Umbilical cord (tissue), 2 donors: Measurements from ENCODE around the gene ECHS1. TPM values are rescaled to one million over a fixed set of nuclear protein-coding genes. Genes with fewer than 3 reads are reported as not detected.
"Not testable (repeated sequence)": the region's sequence is repeated elsewhere in the genome, so short reads cannot be mapped to it uniquely, and the experiment has no call there.

ENCODE experiments used
- DNase-seq: peaks from one replicate; pipeline ENCODE4 v3.0.0-alpha.2; 2015; ENCODE audit warnings: low spot score
- total RNA-seq: library from RNA; depleted of rRNA; stranded (reverse); fragments of >200 nt; gene quantifications from one replicate; pipeline ENCODE4 v1.2.3, GENCODE V29; 2014; ENCODE audit warnings: low replicate concordance; ENCODE audit not compliant: insufficient read depth

The ECHS1 gene
- total RNA-seq, 1 donor from 2014 or later, result 28.2 TPM

DNA sequence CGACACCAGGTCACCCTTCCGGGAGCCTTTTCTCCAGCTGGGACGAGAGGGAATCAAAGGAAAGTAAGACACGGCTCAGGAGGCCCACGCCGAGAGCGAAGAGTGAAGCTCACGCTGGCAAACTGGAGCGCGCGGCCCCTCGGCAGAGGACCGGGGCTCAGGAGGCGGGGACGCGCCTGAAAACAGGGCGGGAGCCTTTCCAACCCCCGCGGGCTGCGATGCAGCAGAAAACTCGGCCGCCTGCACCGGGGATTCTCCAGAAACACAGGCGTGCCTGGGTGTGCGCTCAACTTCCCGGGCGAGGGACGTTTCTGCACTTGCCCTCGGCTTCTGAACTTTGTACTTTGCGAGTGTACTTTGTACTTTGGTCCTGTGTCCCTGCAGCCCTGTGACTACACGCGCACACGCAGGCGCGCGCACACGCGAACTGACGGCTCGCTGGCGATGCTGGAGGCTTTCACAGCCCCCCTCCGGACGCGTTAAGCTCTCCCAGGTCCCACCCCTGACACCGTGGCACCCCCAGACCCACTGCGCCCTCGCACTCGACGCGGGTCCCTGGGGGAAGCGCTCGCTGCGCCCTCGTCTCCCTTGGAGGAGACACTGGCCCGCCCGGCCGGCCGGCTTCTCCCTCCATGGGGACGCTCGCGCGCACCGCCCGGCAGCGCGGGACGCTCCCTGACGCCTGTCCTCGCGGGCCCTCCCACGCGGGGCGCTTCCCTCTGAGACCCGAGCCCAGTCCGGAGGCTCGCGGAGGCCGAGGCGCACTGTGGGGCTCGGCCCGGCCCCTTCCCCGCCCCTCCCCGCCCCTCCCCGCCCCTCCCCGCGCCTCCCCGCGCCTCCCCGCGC is 5.3 kb upstream of the ECHS1 start:
- peak; percentile 77 for DNase-seq

DNA sequence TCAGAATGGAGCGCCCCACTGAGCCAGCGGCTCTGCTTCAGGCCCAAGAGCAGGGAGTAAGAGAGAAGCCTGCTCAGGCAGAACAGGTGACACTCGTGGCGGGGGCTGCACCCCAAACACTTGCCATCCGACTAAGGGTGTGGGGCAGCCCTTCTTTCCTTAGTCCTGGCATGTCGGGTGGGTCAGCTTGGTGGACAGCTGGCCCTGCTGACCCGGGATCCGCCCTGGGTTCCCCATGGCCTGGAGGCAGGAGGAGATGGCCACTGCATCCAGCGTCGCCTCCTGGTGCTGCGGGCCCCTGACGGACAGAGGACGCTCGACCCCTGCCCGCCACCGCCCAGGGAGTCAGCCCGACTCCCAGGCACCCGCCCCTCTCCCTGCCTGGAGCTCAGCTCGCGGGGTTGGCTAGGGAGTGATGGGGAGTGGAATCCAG is 4.7 kb upstream of the ECHS1 start:
- no peak for DNase-seq

GRCh38 chr10:133377025-133377817 is 4.1 kb upstream of the ECHS1 start:
- no peak for DNase-seq

DNA sequence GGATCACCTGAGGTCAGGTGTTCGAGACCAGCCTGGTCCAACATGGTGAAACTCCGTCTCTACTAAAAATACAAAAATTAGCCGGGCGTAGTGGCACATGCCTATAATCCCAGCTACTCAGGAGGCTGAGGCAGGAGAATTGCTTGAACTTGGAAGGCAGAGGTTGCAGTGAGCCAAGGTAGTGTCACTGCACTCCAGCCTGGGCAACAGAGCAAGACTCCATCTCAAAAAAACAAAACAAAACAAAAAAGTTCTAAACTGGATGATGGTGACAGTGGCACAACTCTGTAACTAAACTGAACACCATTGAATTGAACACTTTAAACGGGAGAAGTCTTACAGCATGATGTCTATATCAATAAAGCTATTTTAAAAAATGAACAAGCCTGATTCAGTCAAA is 3.0 kb upstream of the ECHS1 start:
- not testable (repeated sequence) for DNase-seq

DNA sequence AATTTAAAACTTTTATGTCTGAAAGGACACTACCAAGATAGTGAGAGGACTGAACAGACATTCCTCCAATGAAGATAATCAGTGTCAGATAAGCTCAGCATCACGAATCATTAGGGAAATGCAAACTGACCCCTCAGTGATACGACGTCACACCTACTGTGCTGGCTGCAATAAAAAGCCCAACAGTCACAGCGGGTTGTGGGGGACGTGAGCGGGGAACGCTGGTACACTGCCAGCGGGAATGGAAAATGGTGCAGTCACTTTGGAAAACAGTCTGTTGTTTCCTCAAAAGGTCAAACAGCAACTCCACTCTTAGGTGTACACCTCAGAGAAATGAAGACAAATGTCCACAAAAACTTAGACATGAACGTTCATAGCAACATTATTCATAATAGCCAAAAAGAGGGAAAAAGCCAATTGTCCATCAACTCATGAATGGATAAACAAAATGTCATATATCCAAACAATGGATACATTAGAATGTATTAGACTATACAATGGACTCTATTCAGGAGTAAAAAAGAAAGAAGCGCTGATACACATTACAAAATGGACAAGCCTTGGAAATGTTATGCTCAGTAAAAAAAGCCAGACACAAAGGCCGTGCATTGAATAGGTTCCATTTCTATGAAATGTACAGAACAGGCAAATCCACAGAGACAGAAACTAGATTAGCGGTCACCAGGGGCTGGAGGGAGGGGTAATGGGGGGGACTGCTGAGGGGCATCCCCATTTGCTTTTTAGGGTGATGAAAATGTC is 2.4 kb upstream of the ECHS1 start:
- DNase-seq, result no peak

DNA sequence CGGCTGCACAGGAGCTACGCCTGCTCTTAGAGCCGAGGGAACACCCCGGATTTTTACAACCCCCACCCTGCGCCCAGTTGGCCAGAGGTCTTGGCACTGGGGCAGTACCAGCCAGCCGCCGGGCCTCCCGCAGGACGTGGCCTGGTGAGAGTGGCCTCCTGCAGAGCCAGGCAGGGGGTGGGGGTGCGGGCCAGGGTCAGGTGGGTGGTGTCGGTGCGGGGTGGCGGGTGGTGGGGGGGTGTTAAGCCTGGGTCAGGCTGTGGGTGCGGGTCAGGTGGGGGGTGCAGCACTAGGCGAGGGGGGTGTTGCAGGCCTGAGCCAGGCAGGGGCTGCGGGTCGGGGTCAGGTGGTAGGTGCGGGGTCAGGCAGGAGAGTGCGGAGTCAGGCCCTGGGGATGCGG is 647 bp downstream of the ECHS1 start:
- DNase-seq, result no peak

DNA sequence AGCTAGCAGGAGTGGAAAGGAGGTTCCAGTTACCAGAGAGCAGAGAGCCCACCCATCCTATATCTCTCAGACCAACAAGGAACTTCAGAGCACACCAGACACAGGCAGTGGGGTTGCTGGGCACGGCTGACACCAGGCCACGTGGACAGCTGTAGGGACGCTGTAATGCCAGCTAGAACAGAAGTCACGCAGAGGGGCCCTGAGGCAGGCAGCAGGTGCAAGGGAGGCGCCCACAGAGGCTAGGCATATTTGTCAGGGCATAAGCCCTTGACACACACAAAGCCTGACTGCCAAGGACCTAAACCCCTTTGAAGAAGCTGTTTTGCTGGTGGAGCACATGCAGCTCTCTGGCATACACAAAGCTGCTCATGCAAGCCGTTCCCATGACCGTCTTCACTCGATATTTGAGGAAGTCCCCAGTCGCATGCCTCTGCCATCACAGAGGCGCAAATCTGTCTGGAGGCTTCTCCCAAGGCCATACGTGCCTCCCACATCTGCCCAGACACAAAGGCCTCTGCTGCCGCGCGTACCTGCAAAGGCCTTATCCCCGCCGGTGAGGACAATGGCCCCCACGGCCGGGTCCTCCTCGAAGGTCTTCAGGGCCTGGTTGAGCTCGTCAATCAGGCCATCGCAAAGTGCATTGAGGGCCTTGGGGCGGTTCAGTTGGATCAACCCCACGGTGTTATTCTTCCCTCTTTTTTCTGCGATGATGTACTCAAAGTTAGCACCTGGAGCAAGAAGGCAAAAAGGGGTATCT is 2.9 kb downstream of the ECHS1 start:
- DNase-seq, result no peak

GRCh38 chr10:133368153-133368552 is 5.0 kb downstream of the ECHS1 start:
- no peak for DNase-seq

DNA sequence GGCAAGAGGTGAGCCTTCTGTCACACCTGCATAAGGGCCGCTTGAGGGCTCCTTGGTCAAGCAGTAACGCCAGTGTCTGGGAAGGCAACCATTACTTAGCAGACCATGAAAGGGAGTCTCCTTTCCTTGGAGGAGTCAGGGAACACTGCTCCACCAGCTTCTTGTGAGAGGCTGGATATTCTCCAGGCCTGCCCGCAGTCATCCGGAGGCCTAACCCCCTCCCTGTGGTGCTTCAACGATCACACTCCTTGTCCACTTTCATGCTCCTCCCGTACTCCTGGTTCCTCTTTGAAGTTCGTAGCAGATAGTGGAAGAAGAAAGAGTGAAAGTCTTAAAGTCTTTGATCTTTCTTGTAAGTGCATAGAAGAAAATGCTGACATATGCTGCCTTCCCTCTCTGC is 5.7 kb downstream of the ECHS1 start:
- not testable (repeated sequence) for DNase-seq

DNA sequence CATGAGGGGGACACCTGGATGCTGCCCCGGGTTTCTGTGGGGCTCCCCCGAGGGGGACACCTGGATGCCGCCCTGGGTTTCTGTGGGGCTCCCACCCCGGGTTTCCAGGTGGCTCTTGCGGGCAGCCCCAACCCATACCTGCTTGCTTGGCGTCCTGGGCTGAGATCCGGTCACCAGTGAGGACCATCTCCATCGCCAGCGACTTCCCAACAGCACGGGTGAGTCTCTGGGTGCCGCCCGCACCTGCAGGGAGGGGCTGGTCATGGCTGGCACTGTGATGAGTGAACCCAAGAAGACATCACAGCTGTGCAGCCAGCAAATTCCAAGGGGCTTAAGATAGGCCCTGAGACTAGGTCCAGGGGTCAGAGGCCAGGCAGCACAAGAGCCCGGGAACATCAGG is 6.4 kb downstream of the ECHS1 start:
- DNase-seq, result no peak

DNA sequence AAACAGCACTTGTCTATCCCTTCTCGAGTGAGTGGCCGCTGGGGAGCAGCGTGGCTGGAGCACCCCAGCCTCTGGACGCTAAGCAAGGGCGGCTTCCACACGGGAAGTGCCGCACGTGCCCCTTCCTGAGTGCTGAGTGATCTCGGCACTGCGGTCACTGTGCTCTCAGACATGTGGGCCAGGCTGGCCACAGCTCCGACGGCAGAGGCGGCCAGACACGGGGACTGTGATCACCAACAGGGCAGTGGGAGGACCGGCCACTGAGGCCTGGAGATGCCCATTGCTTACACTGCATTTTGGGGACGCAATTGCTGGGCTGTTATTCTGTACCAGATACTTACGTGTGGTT is 7.0 kb downstream of the ECHS1 start:
- no peak for DNase-seq

DNA sequence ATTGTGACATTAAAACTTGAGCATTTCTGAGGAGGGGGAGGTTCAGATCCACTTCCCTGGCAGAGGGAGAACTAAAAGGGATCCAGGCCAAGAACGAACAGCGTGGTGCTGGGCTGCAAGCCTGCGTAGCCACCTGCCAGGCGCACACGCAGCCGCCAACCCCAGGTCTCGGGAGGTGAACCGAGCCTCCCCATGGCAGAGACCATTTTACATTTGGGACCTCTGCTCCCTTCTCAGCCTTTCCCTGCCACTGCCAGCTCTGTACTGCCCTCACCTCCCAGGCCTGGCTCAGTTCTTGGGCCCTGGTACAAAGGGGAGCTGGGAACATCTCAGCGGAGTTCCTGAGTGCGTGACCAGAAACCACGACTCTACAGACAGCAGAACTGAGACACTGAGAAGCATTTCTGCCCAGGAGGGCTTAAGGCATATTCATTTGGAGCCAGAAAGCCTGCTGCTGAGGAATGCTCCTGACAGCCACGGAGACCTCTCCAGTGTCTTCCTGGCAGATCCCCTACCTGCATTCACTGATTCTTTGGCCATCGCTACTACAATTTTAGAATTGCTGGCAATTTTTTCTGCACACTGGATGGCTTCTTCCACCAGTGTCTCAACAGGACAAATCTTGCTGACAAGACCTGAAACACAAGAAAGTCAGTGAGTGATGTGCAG is 7.6 kb downstream of the ECHS1 start:
- no peak for DNase-seq

- no peak for DNase-seq
These were observed 8.3 kb downstream of the ECHS1 start for GRCh38 chr10:133364645-133365431.

GRCh38 chr10:133362846-133363245 is 10.3 kb downstream of the ECHS1 start:
- DNase-seq, result no peak

GRCh38 chr10:133361773-133362441 is 11.2 kb downstream of the ECHS1 start:
- DNase-seq, result no peak

- DNase-seq, result no peak
These were observed 11.9 kb downstream of the ECHS1 start for GRCh38 chr10:133361227-133361626.

DNA sequence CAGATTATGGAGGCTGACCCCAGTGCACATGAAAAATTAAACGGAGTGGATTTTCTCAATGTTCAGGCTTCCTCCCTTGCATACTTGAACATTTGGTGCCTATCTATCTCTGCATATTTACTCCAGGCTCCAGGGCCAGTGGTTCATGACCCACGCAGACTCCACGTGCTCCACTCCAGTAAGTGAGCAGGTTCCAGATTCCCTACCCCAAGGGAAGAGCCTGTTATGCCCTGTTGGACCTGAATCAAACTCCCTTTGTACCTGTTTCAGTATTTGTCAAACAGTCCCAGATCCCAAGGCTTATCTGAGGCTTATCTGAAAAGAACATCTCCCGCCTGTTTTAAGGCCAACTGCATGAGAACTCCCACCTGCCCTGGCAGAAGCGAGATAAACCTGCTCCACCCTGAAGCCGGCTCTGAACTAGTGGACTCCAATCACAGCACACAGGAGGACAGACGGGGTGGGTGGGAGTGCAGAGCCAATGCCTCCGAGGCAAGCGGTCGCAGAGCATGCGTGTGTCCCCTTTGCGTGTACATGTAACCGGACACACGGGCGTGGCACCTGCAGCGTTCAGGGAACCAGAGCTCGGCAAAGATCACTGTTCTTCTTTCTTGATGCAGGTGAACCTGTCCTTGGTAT is 13.1 kb downstream of the ECHS1 start:
- peak; percentile 21 for DNase-seq

GRCh38 chr10:133359554-133359971 is 13.6 kb downstream of the ECHS1 start:
- DNase-seq, result peak; percentile 43

GRCh38 chr10:133358925-133359310 is 14.2 kb downstream of the ECHS1 start:
- no peak for DNase-seq
